WTC11 (cell line): ENCODE results near the gene GPR160. TPM values are rescaled to one million over a fixed set of nuclear protein-coding genes. Genes with fewer than 3 reads are reported as not detected.

Source experiments
- ATAC-seq: fragments of 200-7000 bp; cut with Tn5 transposase; 2 replicates; pipeline ENCODE4 v1.10.0; 2021; ENCODE audit warnings: mild to moderate bottlenecking, moderate library complexity
- CTCF ChIA-PET: fragments of 300-600 bp; sonication (Branson Sonifier 250); formaldehyde crosslinking; loops from one replicate; lab custom pipeline; 2021; ENCODE audit warnings: antibody characterized with exemption; lab: Charles Lee
- POLR2A ChIA-PET: fragments of 350-600 bp; sonication (Branson Sonifier 250); formaldehyde crosslinking; loops from one replicate; lab custom pipeline; 2021; ENCODE audit warnings: antibody characterized with exemption; lab: Charles Lee
- DNase-seq: peaks from one replicate; pipeline ENCODE4 v3.0.0; 2021; ENCODE audit warnings: low spot score
- H3K27ac Mint-ChIP-seq: 2 replicates; pipeline ENCODE4 v1.8.0; 2021; ENCODE audit warnings: mixed read lengths
- H3K27me3 Mint-ChIP-seq: 2 replicates; pipeline ENCODE4 v1.8.0; 2021; ENCODE audit warnings: low read depth, mild to moderate bottlenecking, moderate library complexity, mixed read lengths
- H3K36me3 Mint-ChIP-seq: 2 replicates; pipeline ENCODE4 v1.8.0; 2021; ENCODE audit warnings: mixed read lengths
- H3K4me1 Mint-ChIP-seq: 2 replicates; pipeline ENCODE4 v1.8.0; 2022; ENCODE audit warnings: mixed read lengths
- H3K4me3 Mint-ChIP-seq: 2 replicates; pipeline ENCODE4 v1.8.0; 2021; ENCODE audit warnings: mild to moderate bottlenecking, moderate library complexity, mixed read lengths
- H3K9me3 Mint-ChIP-seq: 2 replicates; pipeline ENCODE4 v1.8.0; 2021; ENCODE audit warnings: mixed read lengths
- MXD4 ChIP-seq: fragments of 250-450 bp; sonication (Bioruptor Pico); IDR thresholded peaks from 2 replicates; pipeline ENCODE4 v1.8.0; 2021; ENCODE audit warnings: mild to moderate bottlenecking, moderate library complexity, borderline replicate concordance
- NFE2L1 ChIP-seq: sonication (generic); formaldehyde crosslinking; IDR thresholded peaks from 2 replicates; pipeline ENCODE4 v1.8.1; 2023; ENCODE audit warnings: missing genetic modification reagents
- NR3C1 ChIP-seq: sonication (generic); formaldehyde crosslinking; conservative IDR thresholded peaks from 2 replicates; pipeline ENCODE4 v1.8.1; 2023; ENCODE audit warnings: low read depth, mild to moderate bottlenecking, missing genetic modification reagents
- PRRX2 ChIP-seq: fragments of 250-450 bp; sonication (Bioruptor Pico); IDR thresholded peaks from 2 replicates; pipeline ENCODE4 v1.8.0; 2021; ENCODE audit warnings: mild to moderate bottlenecking
- SMAD3 ChIP-seq: sonication (generic); formaldehyde crosslinking; IDR thresholded peaks from 2 replicates; pipeline ENCODE4 v1.8.0; 2022; ENCODE audit warnings: missing genetic modification reagents, mild to moderate bottlenecking, borderline replicate concordance
- SOX15 ChIP-seq: fragments of 250-450 bp; sonication (Bioruptor Pico); IDR thresholded peaks from 2 replicates; pipeline ENCODE4 v1.9.0; 2021; ENCODE audit warnings: mild to moderate bottlenecking
- SP1 ChIP-seq: sonication (generic); formaldehyde crosslinking; conservative IDR thresholded peaks from 2 replicates; pipeline ENCODE4 v1.8.1; 2022; ENCODE audit warnings: missing genetic modification reagents
- TCF7 ChIP-seq: sonication (generic); formaldehyde crosslinking; IDR thresholded peaks from 2 replicates; pipeline ENCODE4 v1.8.0; 2022; ENCODE audit warnings: mild to moderate bottlenecking, low read depth, missing genetic modification reagents, moderate library complexity
- ZNF121 ChIP-seq: sonication (generic); formaldehyde crosslinking; IDR thresholded peaks from 2 replicates; pipeline ENCODE4 v1.8.0; 2023; ENCODE audit warnings: missing genetic modification reagents
- total RNA-seq: library from RNA; stranded (reverse); gene quantifications from 3 replicates; pipeline ENCODE4 v1.2.3, GENCODE V29; 2021
- TF ChIP-seq, protein P1 (sequence below): sonication (generic); formaldehyde crosslinking; IDR thresholded peaks from 2 replicates; pipeline ENCODE4 v1.8.1; 2023; ENCODE audit warnings: mild to moderate bottlenecking, missing genetic modification reagents, moderate library complexity
- TF ChIP-seq, protein P2 (sequence below): fragments of 200-600 bp; IDR thresholded peaks from 2 replicates; pipeline ENCODE4 v1.8.0; 2022; ENCODE audit warnings: antibody characterized with exemption
- TF ChIP-seq, protein P3 (sequence below): sonication (generic); formaldehyde crosslinking; IDR thresholded peaks from 2 replicates; pipeline ENCODE4 v1.8.1; 2023; ENCODE audit warnings: mild to moderate bottlenecking, missing genetic modification reagents
- TF ChIP-seq, protein P4 (sequence below): sonication (generic); formaldehyde crosslinking; IDR thresholded peaks from 2 replicates; pipeline ENCODE4 v1.8.1; 2022; ENCODE audit warnings: missing genetic modification reagents, borderline replicate concordance
- TF ChIP-seq, protein P5 (sequence below): sonication (generic); formaldehyde crosslinking; conservative IDR thresholded peaks from 2 replicates; pipeline ENCODE4 v1.8.1; 2023; ENCODE audit warnings: mild to moderate bottlenecking, low read depth, missing genetic modification reagents, moderate library complexity
- TF ChIP-seq, protein P6 (sequence below): sonication (generic); formaldehyde crosslinking; IDR thresholded peaks from 2 replicates; pipeline ENCODE4 v1.8.1; 2023; ENCODE audit warnings: mild to moderate bottlenecking, moderate library complexity, missing genetic modification reagents
- TF ChIP-seq, protein P7 (sequence below): sonication (generic); formaldehyde crosslinking; IDR thresholded peaks from 2 replicates; pipeline ENCODE4 v1.8.1; 2022; ENCODE audit warnings: low read depth, mild to moderate bottlenecking, moderate library complexity, missing genetic modification reagents, borderline replicate concordance

The GPR160 gene
- total RNA-seq, 1 experiment from 2014 or later = 28.9 TPM

DNA sequence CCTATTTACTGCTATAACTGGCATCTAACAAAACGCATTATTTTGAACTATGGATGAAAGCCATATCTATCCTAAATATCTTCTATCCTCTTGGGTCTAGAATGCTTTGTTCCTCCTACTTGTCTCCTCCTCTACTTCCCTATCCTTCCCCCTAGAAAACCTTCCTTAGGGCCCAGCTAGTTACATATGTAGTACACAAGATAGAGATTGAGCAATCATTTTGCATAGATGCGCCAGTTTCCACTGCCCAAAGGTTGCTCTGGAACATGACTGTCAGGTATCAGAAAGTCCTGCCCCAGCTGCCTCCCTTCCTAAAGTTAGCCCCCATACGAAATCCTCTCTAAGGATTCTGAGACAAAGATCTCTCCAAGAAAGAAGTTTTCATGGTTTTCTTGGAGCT, 55.1 kb downstream of the GPR160 start:
- no peaks in the 10 kb centered on the region for H3K9me3 Mint-ChIP-seq
- no peak for TF ChIP-seq NR3C1 (CRISPR knock-in tag)
- TF ChIP-seq, protein P1, sequence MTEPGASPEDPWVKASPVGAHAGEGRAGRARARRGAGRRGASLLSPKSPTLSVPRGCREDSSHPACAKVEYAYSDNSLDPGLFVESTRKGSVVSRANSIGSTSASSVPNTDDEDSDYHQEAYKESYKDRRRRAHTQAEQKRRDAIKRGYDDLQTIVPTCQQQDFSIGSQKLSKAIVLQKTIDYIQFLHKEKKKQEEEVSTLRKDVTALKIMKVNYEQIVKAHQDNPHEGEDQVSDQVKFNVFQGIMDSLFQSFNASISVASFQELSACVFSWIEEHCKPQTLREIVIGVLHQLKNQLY = no peak
- TF ChIP-seq NFE2L1 (CRISPR knock-in tag) = no peak
- TF ChIP-seq TCF7 (CRISPR knock-in tag) = no peak
- TF ChIP-seq, protein P2, sequence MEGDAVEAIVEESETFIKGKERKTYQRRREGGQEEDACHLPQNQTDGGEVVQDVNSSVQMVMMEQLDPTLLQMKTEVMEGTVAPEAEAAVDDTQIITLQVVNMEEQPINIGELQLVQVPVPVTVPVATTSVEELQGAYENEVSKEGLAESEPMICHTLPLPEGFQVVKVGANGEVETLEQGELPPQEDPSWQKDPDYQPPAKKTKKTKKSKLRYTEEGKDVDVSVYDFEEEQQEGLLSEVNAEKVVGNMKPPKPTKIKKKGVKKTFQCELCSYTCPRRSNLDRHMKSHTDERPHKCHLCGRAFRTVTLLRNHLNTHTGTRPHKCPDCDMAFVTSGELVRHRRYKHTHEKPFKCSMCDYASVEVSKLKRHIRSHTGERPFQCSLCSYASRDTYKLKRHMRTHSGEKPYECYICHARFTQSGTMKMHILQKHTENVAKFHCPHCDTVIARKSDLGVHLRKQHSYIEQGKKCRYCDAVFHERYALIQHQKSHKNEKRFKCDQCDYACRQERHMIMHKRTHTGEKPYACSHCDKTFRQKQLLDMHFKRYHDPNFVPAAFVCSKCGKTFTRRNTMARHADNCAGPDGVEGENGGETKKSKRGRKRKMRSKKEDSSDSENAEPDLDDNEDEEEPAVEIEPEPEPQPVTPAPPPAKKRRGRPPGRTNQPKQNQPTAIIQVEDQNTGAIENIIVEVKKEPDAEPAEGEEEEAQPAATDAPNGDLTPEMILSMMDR = no peak
- TF ChIP-seq, protein P3, sequence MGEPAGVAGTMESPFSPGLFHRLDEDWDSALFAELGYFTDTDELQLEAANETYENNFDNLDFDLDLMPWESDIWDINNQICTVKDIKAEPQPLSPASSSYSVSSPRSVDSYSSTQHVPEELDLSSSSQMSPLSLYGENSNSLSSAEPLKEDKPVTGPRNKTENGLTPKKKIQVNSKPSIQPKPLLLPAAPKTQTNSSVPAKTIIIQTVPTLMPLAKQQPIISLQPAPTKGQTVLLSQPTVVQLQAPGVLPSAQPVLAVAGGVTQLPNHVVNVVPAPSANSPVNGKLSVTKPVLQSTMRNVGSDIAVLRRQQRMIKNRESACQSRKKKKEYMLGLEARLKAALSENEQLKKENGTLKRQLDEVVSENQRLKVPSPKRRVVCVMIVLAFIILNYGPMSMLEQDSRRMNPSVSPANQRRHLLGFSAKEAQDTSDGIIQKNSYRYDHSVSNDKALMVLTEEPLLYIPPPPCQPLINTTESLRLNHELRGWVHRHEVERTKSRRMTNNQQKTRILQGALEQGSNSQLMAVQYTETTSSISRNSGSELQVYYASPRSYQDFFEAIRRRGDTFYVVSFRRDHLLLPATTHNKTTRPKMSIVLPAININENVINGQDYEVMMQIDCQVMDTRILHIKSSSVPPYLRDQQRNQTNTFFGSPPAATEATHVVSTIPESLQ (CRISPR knock-in tag) = no peak
- TF ChIP-seq, protein P4, sequence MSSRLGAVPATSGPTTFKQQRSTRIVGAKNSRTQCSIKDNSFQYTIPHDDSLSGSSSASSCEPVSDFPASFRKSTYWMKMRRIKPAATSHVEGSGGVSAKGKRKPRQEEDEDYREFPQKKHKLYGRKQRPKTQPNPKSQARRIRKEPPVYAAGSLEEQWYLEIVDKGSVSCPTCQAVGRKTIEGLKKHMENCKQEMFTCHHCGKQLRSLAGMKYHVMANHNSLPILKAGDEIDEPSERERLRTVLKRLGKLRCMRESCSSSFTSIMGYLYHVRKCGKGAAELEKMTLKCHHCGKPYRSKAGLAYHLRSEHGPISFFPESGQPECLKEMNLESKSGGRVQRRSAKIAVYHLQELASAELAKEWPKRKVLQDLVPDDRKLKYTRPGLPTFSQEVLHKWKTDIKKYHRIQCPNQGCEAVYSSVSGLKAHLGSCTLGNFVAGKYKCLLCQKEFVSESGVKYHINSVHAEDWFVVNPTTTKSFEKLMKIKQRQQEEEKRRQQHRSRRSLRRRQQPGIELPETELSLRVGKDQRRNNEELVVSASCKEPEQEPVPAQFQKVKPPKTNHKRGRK (CRISPR knock-in tag) = no peak
- TF ChIP-seq, protein P5, sequence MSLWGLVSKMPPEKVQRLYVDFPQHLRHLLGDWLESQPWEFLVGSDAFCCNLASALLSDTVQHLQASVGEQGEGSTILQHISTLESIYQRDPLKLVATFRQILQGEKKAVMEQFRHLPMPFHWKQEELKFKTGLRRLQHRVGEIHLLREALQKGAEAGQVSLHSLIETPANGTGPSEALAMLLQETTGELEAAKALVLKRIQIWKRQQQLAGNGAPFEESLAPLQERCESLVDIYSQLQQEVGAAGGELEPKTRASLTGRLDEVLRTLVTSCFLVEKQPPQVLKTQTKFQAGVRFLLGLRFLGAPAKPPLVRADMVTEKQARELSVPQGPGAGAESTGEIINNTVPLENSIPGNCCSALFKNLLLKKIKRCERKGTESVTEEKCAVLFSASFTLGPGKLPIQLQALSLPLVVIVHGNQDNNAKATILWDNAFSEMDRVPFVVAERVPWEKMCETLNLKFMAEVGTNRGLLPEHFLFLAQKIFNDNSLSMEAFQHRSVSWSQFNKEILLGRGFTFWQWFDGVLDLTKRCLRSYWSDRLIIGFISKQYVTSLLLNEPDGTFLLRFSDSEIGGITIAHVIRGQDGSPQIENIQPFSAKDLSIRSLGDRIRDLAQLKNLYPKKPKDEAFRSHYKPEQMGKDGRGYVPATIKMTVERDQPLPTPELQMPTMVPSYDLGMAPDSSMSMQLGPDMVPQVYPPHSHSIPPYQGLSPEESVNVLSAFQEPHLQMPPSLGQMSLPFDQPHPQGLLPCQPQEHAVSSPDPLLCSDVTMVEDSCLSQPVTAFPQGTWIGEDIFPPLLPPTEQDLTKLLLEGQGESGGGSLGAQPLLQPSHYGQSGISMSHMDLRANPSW = no peak
- no peak for TF ChIP-seq SMAD3 (CRISPR knock-in tag)
- no peak for TF ChIP-seq ZNF121 (CRISPR knock-in tag)
- TF ChIP-seq SOX15 (CRISPR knock-in tag) = no peak
- POLR2A ChIA-PET = no interaction called here
- CTCF ChIA-PET = interaction anchor here (0.5 to 3.6 kb wide), 2 partner anchors 14 to 94 kb away, joined by 3 to 14 read pairs; no protein-coding TSS in a partner anchor
- DNase-seq (no peak), ATAC-seq (no peak)
- H3K4me1 Mint-ChIP-seq = no peaks in the 10 kb centered on the region
- H3K27ac Mint-ChIP-seq = no peak overlapping the region
- no peak overlapping the region for H3K4me3 Mint-ChIP-seq
- H3K36me3 Mint-ChIP-seq = peaks cover 25% of the 10 kb centered on the region
- no peaks in the 10 kb centered on the region for H3K27me3 Mint-ChIP-seq

DNA sequence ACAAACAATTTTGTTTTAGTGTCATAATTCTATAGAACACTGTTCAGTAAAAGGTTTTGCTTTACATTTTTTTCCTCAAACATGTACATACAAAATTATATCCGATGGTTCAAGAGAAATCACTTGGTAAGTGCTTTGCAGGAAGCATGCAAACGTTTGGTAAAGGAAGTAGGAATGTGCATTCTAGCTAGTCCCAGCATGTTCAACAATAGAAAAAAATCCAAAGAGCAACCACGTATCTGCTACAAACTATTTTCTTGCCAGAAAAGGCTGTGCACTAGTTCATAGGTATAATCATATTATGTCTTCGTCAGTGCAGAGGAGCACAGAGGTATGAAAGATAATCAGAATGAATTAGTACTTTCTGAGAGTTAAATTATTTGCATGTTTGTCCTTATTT, 58.0 kb downstream of the GPR160 start:
- Mint-ChIP-seq H3K4me1 (no peaks in the 10 kb centered on the region), H3K4me3 (no peak overlapping the region), H3K27me3 (no peaks in the 10 kb centered on the region), H3K27ac (no peak overlapping the region), H3K9me3 (no peaks in the 10 kb centered on the region), H3K36me3 (peaks cover 29% of the 10 kb centered on the region)
- ChIA-PET CTCF (no interaction called here), POLR2A (no interaction called here)
- TF ChIP-seq, protein P6, sequence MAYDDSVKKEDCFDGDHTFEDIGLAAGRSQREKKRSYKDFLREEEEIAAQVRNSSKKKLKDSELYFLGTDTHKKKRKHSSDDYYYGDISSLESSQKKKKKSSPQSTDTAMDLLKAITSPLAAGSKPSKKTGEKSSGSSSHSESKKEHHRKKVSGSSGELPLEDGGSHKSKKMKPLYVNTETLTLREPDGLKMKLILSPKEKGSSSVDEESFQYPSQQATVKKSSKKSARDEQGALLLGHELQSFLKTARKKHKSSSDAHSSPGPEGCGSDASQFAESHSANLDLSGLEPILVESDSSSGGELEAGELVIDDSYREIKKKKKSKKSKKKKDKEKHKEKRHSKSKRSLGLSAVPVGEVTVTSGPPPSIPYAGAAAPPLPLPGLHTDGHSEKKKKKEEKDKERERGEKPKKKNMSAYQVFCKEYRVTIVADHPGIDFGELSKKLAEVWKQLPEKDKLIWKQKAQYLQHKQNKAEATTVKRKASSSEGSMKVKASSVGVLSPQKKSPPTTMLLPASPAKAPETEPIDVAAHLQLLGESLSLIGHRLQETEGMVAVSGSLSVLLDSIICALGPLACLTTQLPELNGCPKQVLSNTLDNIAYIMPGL (CRISPR knock-in tag) = no peak
- TF ChIP-seq, protein P7, sequence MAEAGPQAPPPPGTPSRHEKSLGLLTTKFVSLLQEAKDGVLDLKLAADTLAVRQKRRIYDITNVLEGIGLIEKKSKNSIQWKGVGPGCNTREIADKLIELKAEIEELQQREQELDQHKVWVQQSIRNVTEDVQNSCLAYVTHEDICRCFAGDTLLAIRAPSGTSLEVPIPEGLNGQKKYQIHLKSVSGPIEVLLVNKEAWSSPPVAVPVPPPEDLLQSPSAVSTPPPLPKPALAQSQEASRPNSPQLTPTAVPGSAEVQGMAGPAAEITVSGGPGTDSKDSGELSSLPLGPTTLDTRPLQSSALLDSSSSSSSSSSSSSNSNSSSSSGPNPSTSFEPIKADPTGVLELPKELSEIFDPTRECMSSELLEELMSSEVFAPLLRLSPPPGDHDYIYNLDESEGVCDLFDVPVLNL (CRISPR knock-in tag) = no peak
- TF ChIP-seq PRRX2 (CRISPR knock-in tag) (no peak), SP1 (CRISPR knock-in tag) (no peak), TCF7 (CRISPR knock-in tag) (no peak), MXD4 (CRISPR knock-in tag) (no peak)
- ATAC-seq (no peak), DNase-seq (no peak)
